HepG2 (cell line): ENCODE measurements around the gene KRTAP10-9. TPM values are rescaled to one million over a fixed set of nuclear protein-coding genes. Genes with fewer than 3 reads are reported as not detected.

Source experiments
- CC2D1A ChIP-seq: sonication (generic); formaldehyde crosslinking; IDR thresholded peaks from 2 replicates; pipeline ENCODE4 v1.8.1; 2023; ENCODE audit warnings: mild to moderate bottlenecking, missing genetic modification reagents
- ELF4 ChIP-seq: sonication (generic); formaldehyde crosslinking; IDR thresholded peaks from 2 replicates; pipeline ENCODE4 v1.5.0; 2020; ENCODE audit warnings: missing genetic modification reagents, mild to moderate bottlenecking, moderate library complexity, borderline replicate concordance
- HNRNPL ChIP-seq: fragments of 200-400 bp; formaldehyde crosslinking; IDR thresholded peaks from 2 replicates; pipeline ENCODE4 v1.6.1; 2017; ENCODE audit warnings: mild to moderate bottlenecking, low read depth, low read length
- ISX ChIP-seq: sonication (generic); formaldehyde crosslinking; conservative IDR thresholded peaks from 2 replicates; pipeline ENCODE4 v1.5.0; 2020; ENCODE audit warnings: missing genetic modification reagents
- NR1H2 ChIP-seq: sonication (generic); formaldehyde crosslinking; IDR thresholded peaks from 2 replicates; pipeline ENCODE4 v1.8.1; 2022; ENCODE audit warnings: low read depth, missing genetic modification reagents, borderline replicate concordance
- SAFB2 ChIP-seq: sonication (generic); formaldehyde crosslinking; IDR thresholded peaks from 2 replicates; pipeline ENCODE4 v1.5.1; 2020; ENCODE audit warnings: missing genetic modification reagents, low read depth, mild to moderate bottlenecking, borderline replicate concordance
- SNAI1 ChIP-seq: sonication (generic); formaldehyde crosslinking; IDR thresholded peaks from 2 replicates; pipeline ENCODE4 v1.5.0; 2020; ENCODE audit warnings: mild to moderate bottlenecking, missing genetic modification reagents, borderline replicate concordance
- TOPORS ChIP-seq: sonication (generic); formaldehyde crosslinking; IDR thresholded peaks from 2 replicates; pipeline ENCODE4 v1.8.0; 2023; ENCODE audit warnings: mild to moderate bottlenecking, missing genetic modification reagents
- U2AF1 ChIP-seq: fragments of 200-400 bp; formaldehyde crosslinking; optimal IDR thresholded peaks from 2 replicates; pipeline ENCODE3; 2017; ENCODE audit warnings: mild to moderate bottlenecking, low read depth, low read length
- ZC3H4 ChIP-seq: sonication (generic); formaldehyde crosslinking; IDR thresholded peaks from 2 replicates; pipeline ENCODE4 v1.4.0; 2020; ENCODE audit warnings: missing genetic modification reagents, borderline replicate concordance
- ZFP82 ChIP-seq: sonication (generic); formaldehyde crosslinking; IDR thresholded peaks from 2 replicates; pipeline ENCODE4 v1.5.1; 2020; ENCODE audit warnings: mild to moderate bottlenecking, missing genetic modification reagents, borderline replicate concordance
- ZNF260 ChIP-seq: sonication (generic); formaldehyde crosslinking; IDR thresholded peaks from 2 replicates; pipeline ENCODE4 v1.4.0; 2020; ENCODE audit warnings: missing genetic modification reagents, low read depth, mild to moderate bottlenecking, borderline replicate concordance
- ZNF263 ChIP-seq: sonication (generic); formaldehyde crosslinking; IDR thresholded peaks from 2 replicates; pipeline ENCODE4 v1.4.0; 2020; ENCODE audit warnings: missing genetic modification reagents
- ZNF652 ChIP-seq: IDR thresholded peaks from 2 replicates; pipeline ENCODE4 v1.6.1; 2016; ENCODE audit warnings: low read depth, borderline replicate concordance
- ZNF672 ChIP-seq: sonication (generic); formaldehyde crosslinking; IDR thresholded peaks from 2 replicates; pipeline ENCODE4 v1.8.1; 2022; ENCODE audit warnings: missing genetic modification reagents
- polyA plus RNA-seq, 8 experiments: library from polyadenylated mRNA; depleted of rRNA in 3 of 8; stranded (reverse) in 7 of 8; unstranded in 1 of 8; fragments of >200 nt; fragmentation: Illumina TruSeq in 4 of 8; extraction: Trizol in 4 of 8; gene quantifications; 2 replicates each; pipeline versions ENCODE4 v1.2.1 to v1.2.3, GENCODE V29; 2011 to 2016; ENCODE audit warnings: low read depth in 4 of 8, missing spikeins in 1 of 8, mixed read lengths in 1 of 8; ENCODE audit not compliant: insufficient read depth in 1 of 8
- total RNA-seq, 5 experiments: library from RNA; depleted of rRNA; stranded (reverse); fragments of >200 nt; fragmentation: Illumina TruSeq; extraction: Trizol; gene quantifications; 2 replicates each; pipeline ENCODE4 v1.2.3, GENCODE V29; 2016; ENCODE audit warnings: low read depth in 1 of 5
- TF ChIP-seq, protein P1 (sequence below): sonication (generic); formaldehyde crosslinking; IDR thresholded peaks from 2 replicates; pipeline ENCODE4 v1.5.0; 2020; ENCODE audit warnings: mild to moderate bottlenecking, missing genetic modification reagents
- TF ChIP-seq, protein P2 (sequence below): sonication (generic); formaldehyde crosslinking; IDR thresholded peaks from 2 replicates; pipeline ENCODE4 v1.5.0; 2020; ENCODE audit warnings: mild to moderate bottlenecking, missing genetic modification reagents, borderline replicate concordance
- TF ChIP-seq, protein P3 (sequence below): sonication (generic); formaldehyde crosslinking; IDR thresholded peaks from 2 replicates; pipeline ENCODE4 v1.8.0; 2022; ENCODE audit warnings: missing genetic modification reagents, mild to moderate bottlenecking, borderline replicate concordance
- TF ChIP-seq, protein P4 (sequence below): sonication (generic); formaldehyde crosslinking; conservative IDR thresholded peaks from 2 replicates; pipeline ENCODE4 v1.4.0; 2020; ENCODE audit warnings: missing genetic modification reagents

The KRTAP10-9 gene
- total and polyA plus RNA-seq, 2 of the 13 experiments (the other 11 are each of a cell fraction or from before 2014, with no cell fraction given), result not detected

DNA sequence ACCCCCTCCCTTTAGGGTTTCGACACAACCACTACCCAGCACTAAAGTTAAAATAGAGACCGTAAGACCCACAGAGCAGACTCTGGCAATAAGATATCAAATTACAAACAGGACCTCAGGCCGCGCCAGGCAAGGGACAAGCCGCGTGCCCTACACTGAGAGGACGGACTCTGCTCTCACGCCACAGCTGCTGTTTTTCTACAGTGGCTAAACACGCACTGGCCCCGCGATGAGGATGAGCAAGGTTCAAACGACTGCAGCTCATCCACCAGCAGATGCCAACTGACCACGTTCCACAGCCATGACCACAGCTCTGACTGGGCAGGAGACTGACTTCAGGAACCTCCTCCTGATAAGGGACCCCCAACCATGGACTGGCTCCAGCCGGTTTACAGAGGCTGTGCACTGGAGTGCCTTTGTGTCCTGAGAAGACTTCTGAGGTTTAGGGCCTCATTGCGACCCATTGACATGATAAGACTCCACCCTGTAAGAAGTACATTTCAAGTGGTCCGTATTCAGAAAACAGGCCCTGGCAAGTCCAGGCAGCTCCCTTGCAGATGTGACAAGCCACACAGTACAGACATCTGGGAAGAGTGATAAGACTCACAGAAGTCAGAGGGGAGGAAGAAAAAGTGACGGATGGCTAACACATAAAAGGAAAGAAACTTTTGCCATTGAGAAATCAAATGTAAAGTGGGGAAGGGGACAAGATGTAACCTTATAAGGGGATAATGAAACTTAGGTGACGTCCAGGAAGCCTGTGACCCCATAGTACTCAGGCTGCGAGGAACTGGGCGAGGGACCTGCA is 33.1 kb upstream of the KRTAP10-9 start (continued):
- no peak for TF ChIP-seq U2AF1
- no peak for TF ChIP-seq NR1H2
- no peak for TF ChIP-seq SNAI1 (CRISPR knock-in tag)
- TF ChIP-seq, protein P1, sequence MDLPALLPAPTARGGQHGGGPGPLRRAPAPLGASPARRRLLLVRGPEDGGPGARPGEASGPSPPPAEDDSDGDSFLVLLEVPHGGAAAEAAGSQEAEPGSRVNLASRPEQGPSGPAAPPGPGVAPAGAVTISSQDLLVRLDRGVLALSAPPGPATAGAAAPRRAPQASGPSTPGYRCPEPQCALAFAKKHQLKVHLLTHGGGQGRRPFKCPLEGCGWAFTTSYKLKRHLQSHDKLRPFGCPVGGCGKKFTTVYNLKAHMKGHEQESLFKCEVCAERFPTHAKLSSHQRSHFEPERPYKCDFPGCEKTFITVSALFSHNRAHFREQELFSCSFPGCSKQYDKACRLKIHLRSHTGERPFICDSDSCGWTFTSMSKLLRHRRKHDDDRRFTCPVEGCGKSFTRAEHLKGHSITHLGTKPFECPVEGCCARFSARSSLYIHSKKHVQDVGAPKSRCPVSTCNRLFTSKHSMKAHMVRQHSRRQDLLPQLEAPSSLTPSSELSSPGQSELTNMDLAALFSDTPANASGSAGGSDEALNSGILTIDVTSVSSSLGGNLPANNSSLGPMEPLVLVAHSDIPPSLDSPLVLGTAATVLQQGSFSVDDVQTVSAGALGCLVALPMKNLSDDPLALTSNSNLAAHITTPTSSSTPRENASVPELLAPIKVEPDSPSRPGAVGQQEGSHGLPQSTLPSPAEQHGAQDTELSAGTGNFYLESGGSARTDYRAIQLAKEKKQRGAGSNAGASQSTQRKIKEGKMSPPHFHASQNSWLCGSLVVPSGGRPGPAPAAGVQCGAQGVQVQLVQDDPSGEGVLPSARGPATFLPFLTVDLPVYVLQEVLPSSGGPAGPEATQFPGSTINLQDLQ (CRISPR knock-in tag), result no peak
- TF ChIP-seq ZNF263 (CRISPR knock-in tag), result peak; percentile 76
- TF ChIP-seq HNRNPL, result no peak
- TF ChIP-seq, protein P2, sequence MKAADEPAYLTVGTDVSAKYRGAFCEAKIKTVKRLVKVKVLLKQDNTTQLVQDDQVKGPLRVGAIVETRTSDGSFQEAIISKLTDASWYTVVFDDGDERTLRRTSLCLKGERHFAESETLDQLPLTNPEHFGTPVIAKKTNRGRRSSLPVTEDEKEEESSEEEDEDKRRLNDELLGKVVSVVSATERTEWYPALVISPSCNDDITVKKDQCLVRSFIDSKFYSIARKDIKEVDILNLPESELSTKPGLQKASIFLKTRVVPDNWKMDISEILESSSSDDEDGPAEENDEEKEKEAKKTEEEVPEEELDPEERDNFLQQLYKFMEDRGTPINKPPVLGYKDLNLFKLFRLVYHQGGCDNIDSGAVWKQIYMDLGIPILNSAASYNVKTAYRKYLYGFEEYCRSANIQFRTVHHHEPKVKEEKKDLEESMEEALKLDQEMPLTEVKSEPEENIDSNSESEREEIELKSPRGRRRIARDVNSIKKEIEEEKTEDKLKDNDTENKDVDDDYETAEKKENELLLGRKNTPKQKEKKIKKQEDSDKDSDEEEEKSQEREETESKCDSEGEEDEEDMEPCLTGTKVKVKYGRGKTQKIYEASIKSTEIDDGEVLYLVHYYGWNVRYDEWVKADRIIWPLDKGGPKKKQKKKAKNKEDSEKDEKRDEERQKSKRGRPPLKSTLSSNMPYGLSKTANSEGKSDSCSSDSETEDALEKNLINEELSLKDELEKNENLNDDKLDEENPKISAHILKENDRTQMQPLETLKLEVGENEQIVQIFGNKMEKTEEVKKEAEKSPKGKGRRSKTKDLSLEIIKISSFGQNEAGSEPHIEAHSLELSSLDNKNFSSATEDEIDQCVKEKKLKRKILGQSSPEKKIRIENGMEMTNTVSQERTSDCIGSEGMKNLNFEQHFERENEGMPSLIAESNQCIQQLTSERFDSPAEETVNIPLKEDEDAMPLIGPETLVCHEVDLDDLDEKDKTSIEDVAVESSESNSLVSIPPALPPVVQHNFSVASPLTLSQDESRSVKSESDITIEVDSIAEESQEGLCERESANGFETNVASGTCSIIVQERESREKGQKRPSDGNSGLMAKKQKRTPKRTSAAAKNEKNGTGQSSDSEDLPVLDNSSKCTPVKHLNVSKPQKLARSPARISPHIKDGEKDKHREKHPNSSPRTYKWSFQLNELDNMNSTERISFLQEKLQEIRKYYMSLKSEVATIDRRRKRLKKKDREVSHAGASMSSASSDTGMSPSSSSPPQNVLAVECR (CRISPR knock-in tag), result peak; percentile 65; the same call in 1 of the 2 replicates
- no peak for TF ChIP-seq ZC3H4 (CRISPR knock-in tag)
- TF ChIP-seq ELF4, result no peak
- no peak for TF ChIP-seq SAFB2 (CRISPR knock-in tag)
- 0 out of 2 replicates have a peak, but pooled peaks have one; percentile 66 for TF ChIP-seq TOPORS (CRISPR knock-in tag)
- TF ChIP-seq ZNF652 (CRISPR knock-in tag), result peak; percentile 25; the same call in 1 of the 2 replicates
- TF ChIP-seq ISX (CRISPR knock-in tag), result no peak
- no peak for TF ChIP-seq ZNF260 (CRISPR knock-in tag)
- TF ChIP-seq, protein P3, sequence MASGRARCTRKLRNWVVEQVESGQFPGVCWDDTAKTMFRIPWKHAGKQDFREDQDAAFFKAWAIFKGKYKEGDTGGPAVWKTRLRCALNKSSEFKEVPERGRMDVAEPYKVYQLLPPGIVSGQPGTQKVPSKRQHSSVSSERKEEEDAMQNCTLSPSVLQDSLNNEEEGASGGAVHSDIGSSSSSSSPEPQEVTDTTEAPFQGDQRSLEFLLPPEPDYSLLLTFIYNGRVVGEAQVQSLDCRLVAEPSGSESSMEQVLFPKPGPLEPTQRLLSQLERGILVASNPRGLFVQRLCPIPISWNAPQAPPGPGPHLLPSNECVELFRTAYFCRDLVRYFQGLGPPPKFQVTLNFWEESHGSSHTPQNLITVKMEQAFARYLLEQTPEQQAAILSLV (CRISPR knock-in tag), result peak; percentile 86
- no peak for TF ChIP-seq ZFP82 (CRISPR knock-in tag)
- no peak for TF ChIP-seq ZNF672 (CRISPR knock-in tag)
- TF ChIP-seq, protein P4, sequence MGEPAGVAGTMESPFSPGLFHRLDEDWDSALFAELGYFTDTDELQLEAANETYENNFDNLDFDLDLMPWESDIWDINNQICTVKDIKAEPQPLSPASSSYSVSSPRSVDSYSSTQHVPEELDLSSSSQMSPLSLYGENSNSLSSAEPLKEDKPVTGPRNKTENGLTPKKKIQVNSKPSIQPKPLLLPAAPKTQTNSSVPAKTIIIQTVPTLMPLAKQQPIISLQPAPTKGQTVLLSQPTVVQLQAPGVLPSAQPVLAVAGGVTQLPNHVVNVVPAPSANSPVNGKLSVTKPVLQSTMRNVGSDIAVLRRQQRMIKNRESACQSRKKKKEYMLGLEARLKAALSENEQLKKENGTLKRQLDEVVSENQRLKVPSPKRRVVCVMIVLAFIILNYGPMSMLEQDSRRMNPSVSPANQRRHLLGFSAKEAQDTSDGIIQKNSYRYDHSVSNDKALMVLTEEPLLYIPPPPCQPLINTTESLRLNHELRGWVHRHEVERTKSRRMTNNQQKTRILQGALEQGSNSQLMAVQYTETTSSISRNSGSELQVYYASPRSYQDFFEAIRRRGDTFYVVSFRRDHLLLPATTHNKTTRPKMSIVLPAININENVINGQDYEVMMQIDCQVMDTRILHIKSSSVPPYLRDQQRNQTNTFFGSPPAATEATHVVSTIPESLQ (CRISPR knock-in tag), result no peak
- TF ChIP-seq CC2D1A (CRISPR knock-in tag), result 0 out of 2 replicates have a peak, but pooled peaks have one; percentile 38
